ENCODE results near the gene GKN2.
A peak's percentile ranks its signal among the peaks of the same experiment; 100 is the strongest.

GKN2 gene

GRCh38 chr2:68974946-68975665 lies 22.4 kb upstream of the GKN2 start:
- no peak overlapping the region for H3K4me3 ChIP-seq (ENCODE audit: control insufficient read depth in 1 of 7, extremely low read depth in 1 of 7, insufficient read depth in 4 of 7, low read depth in 2 of 7, low read length in 6 of 7)
- H3K27ac ChIP-seq (ENCODE audit: insufficient read depth in 1 of 2, low read depth in 1 of 2, low read length in 2 of 2, poor library complexity in 1 of 2, severe bottlenecking in 2 of 2): no peak overlapping the region
- DNase-seq: no peak
- H3K27me3 ChIP-seq (replicated peaks in 2 of 5; ENCODE audit: control insufficient read depth in 4 of 5, insufficient read depth in 5 of 5, low read length in 4 of 5): peaks cover 0 to 1% (median 0%) of the 10 kb centered on the region in 5 experiments
- no peaks in the 10 kb centered on the region for H3K9me3 ChIP-seq (ENCODE audit: control extremely low read depth in 1 of 5, control insufficient read depth in 4 of 5, insufficient read depth in 2 of 5, low read depth in 1 of 5, low read length in 4 of 5)
- no peaks in the 10 kb centered on the region for H3K4me1 ChIP-seq (ENCODE audit: control extremely low read depth in 1 of 4, control insufficient read depth in 4 of 4, insufficient read depth in 4 of 4, low read length in 3 of 4)
- WGBS (ENCODE audit: insufficient coverage): 100% methylated on average over 3 of the region's 9 CpGs
- CTCF ChIA-PET: interaction anchor here (2.2 kb wide), 1 partner anchor 10 kb away, joined by 4 read pairs; no protein-coding TSS in a partner anchor
- H3K36me3 ChIP-seq (ENCODE audit: control insufficient read depth in 4 of 4, insufficient read depth in 4 of 4, low read length in 3 of 4): no peaks in the 10 kb centered on the region
- POLR2A ChIA-PET: no interaction called here

GRCh38 chr2:68974251-68974650 lies 21.6 kb upstream of the GKN2 start, which contains the start of gene GKN1:
Gene GKN1, plus strand, starts transcription at chr2:68974636. Its CDS starts 42 bp downstream, at chr2:68974678.
- H3K9me3 ChIP-seq (ENCODE audit: control extremely low read depth in 1 of 5, control insufficient read depth in 4 of 5, insufficient read depth in 2 of 5, low read depth in 1 of 5, low read length in 4 of 5): no peaks in the 10 kb centered on the region
- H3K4me3 ChIP-seq (ENCODE audit: control insufficient read depth in 1 of 7, extremely low read depth in 1 of 7, insufficient read depth in 4 of 7, low read depth in 2 of 7, low read length in 6 of 7): no peak within 1 kb of the TSS
- DNase-seq: no peak
- no peaks in the 10 kb centered on the region for H3K4me1 ChIP-seq (ENCODE audit: control extremely low read depth in 1 of 4, control insufficient read depth in 4 of 4, insufficient read depth in 4 of 4, low read length in 3 of 4)
- H3K36me3 ChIP-seq (ENCODE audit: control insufficient read depth in 4 of 4, insufficient read depth in 4 of 4, low read length in 3 of 4): no peaks in the 10 kb centered on the region
- no peak within 1 kb of the TSS for H3K27ac ChIP-seq (ENCODE audit: insufficient read depth in 1 of 2, low read depth in 1 of 2, low read length in 2 of 2, poor library complexity in 1 of 2, severe bottlenecking in 2 of 2)
- CTCF ChIA-PET: interaction anchor here (2.2 kb wide), 1 partner anchor 9 kb away, joined by 4 read pairs; no protein-coding TSS in a partner anchor
- POLR2A ChIA-PET: no interaction called here
- no CpG with 5 or more reads among the region's 3 CpGs for WGBS (ENCODE audit: insufficient coverage)
- H3K27me3 ChIP-seq (replicated peaks in 2 of 5; ENCODE audit: control insufficient read depth in 4 of 5, insufficient read depth in 5 of 5, low read length in 4 of 5): peaks cover 0 to 1% (median 0%) of the 10 kb centered on the region in 5 experiments

- Histone ChIP-seq H3K4me1 (ENCODE audit: control extremely low read depth in 1 of 4, control insufficient read depth in 4 of 4, insufficient read depth in 4 of 4, low read length in 3 of 4) (peaks cover 0 to 3% (median 0%) of the 10 kb centered on the region in 4 experiments), H3K36me3 (ENCODE audit: control insufficient read depth in 4 of 4, insufficient read depth in 4 of 4, low read length in 3 of 4) (no peaks in the 10 kb centered on the region), H3K4me3 (ENCODE audit: control insufficient read depth in 1 of 7, extremely low read depth in 1 of 7, insufficient read depth in 4 of 7, low read depth in 2 of 7, low read length in 6 of 7) (no peak overlapping the region), H3K9me3 (ENCODE audit: control extremely low read depth in 1 of 5, control insufficient read depth in 4 of 5, insufficient read depth in 2 of 5, low read depth in 1 of 5, low read length in 4 of 5) (no peaks in the 10 kb centered on the region), H3K27ac (ENCODE audit: insufficient read depth in 1 of 2, low read depth in 1 of 2, low read length in 2 of 2, poor library complexity in 1 of 2, severe bottlenecking in 2 of 2) (no peak overlapping the region), H3K27me3 (replicated peaks in 2 of 5; ENCODE audit: control insufficient read depth in 4 of 5, insufficient read depth in 5 of 5, low read length in 4 of 5) (peaks cover 0 to 1% (median 0%) of the 10 kb centered on the region in 5 experiments)
- POLR2A ChIA-PET: no interaction called here
- WGBS (ENCODE audit: insufficient coverage): 71% methylated on average over 3 of the region's 5 CpGs
- DNase-seq: no peak
- CTCF ChIA-PET: no interaction called here
These were observed 19.0 kb upstream of the GKN2 start for GRCh38 chr2:68971591-68972231.

- Histone ChIP-seq H3K4me3 (ENCODE audit: control insufficient read depth in 1 of 7, extremely low read depth in 1 of 7, insufficient read depth in 4 of 7, low read depth in 2 of 7, low read length in 6 of 7) (no peak overlapping the region), H3K36me3 (ENCODE audit: control insufficient read depth in 4 of 4, insufficient read depth in 4 of 4, low read length in 3 of 4) (no peaks in the 10 kb centered on the region), H3K27ac (ENCODE audit: insufficient read depth in 1 of 2, low read depth in 1 of 2, low read length in 2 of 2, poor library complexity in 1 of 2, severe bottlenecking in 2 of 2) (no peak overlapping the region), H3K4me1 (ENCODE audit: control extremely low read depth in 1 of 4, control insufficient read depth in 4 of 4, insufficient read depth in 4 of 4, low read length in 3 of 4) (peaks cover 0 to 3% (median 0%) of the 10 kb centered on the region in 4 experiments), H3K9me3 (ENCODE audit: control extremely low read depth in 1 of 5, control insufficient read depth in 4 of 5, insufficient read depth in 2 of 5, low read depth in 1 of 5, low read length in 4 of 5) (no peaks in the 10 kb centered on the region), H3K27me3 (replicated peaks in 2 of 5; ENCODE audit: control insufficient read depth in 4 of 5, insufficient read depth in 5 of 5, low read length in 4 of 5) (peaks cover 0 to 1% (median 0%) of the 10 kb centered on the region in 5 experiments)
- WGBS (ENCODE audit: insufficient coverage): 94% methylated on average over 5 of the region's 8 CpGs
- DNase-seq: no peak
- POLR2A ChIA-PET: no interaction called here
- CTCF ChIA-PET: no interaction called here
These were observed 18.0 kb upstream of the GKN2 start for GRCh38 chr2:68970566-68971265.

GRCh38 chr2:68969736-68970490 lies 17.2 kb upstream of the GKN2 start:
- H3K9me3 ChIP-seq (ENCODE audit: control extremely low read depth in 1 of 5, control insufficient read depth in 4 of 5, insufficient read depth in 2 of 5, low read depth in 1 of 5, low read length in 4 of 5): no peaks in the 10 kb centered on the region
- no peak overlapping the region for H3K27ac ChIP-seq (ENCODE audit: insufficient read depth in 1 of 2, low read depth in 1 of 2, low read length in 2 of 2, poor library complexity in 1 of 2, severe bottlenecking in 2 of 2)
- H3K4me1 ChIP-seq (ENCODE audit: control extremely low read depth in 1 of 4, control insufficient read depth in 4 of 4, insufficient read depth in 4 of 4, low read length in 3 of 4): peaks cover 0 to 3% (median 0%) of the 10 kb centered on the region in 4 experiments
- 93% methylated on average over 5 of the region's 8 CpGs for WGBS (ENCODE audit: insufficient coverage)
- H3K4me3 ChIP-seq (ENCODE audit: control insufficient read depth in 1 of 7, extremely low read depth in 1 of 7, insufficient read depth in 4 of 7, low read depth in 2 of 7, low read length in 6 of 7): no peak overlapping the region
- no peak for DNase-seq
- peaks cover 0 to 1% (median 0%) of the 10 kb centered on the region in 5 experiments for H3K27me3 ChIP-seq (replicated peaks in 2 of 5; ENCODE audit: control insufficient read depth in 4 of 5, insufficient read depth in 5 of 5, low read length in 4 of 5)
- CTCF ChIA-PET: no interaction called here
- POLR2A ChIA-PET: no interaction called here
- H3K36me3 ChIP-seq (ENCODE audit: control insufficient read depth in 4 of 4, insufficient read depth in 4 of 4, low read length in 3 of 4): no peaks in the 10 kb centered on the region

- Histone ChIP-seq H3K36me3 (ENCODE audit: control insufficient read depth in 4 of 4, insufficient read depth in 4 of 4, low read length in 3 of 4) (no peaks in the 10 kb centered on the region), H3K27ac (ENCODE audit: insufficient read depth in 1 of 2, low read depth in 1 of 2, low read length in 2 of 2, poor library complexity in 1 of 2, severe bottlenecking in 2 of 2) (no peak overlapping the region), H3K27me3 (replicated peaks in 2 of 5; ENCODE audit: control insufficient read depth in 4 of 5, insufficient read depth in 5 of 5, low read length in 4 of 5) (no peaks in the 10 kb centered on the region), H3K9me3 (ENCODE audit: control extremely low read depth in 1 of 5, control insufficient read depth in 4 of 5, insufficient read depth in 2 of 5, low read depth in 1 of 5, low read length in 4 of 5) (no peaks in the 10 kb centered on the region), H3K4me1 (ENCODE audit: control extremely low read depth in 1 of 4, control insufficient read depth in 4 of 4, insufficient read depth in 4 of 4, low read length in 3 of 4) (peaks cover 0 to 3% (median 0%) of the 10 kb centered on the region in 4 experiments), H3K4me3 (ENCODE audit: control insufficient read depth in 1 of 7, extremely low read depth in 1 of 7, insufficient read depth in 4 of 7, low read depth in 2 of 7, low read length in 6 of 7) (no peak overlapping the region)
- ChIA-PET CTCF (no interaction called here), POLR2A (no interaction called here)
- DNase-seq: peak in 2 of 3 donors; percentile 8 to 9
- no CpG with 5 or more reads among the region's 1 CpG for WGBS (ENCODE audit: insufficient coverage)
These were observed 15.5 kb upstream of the GKN2 start for GRCh38 chr2:68968221-68968620.

Data from common myeloid progenitor, CD34-positive (primary cell).